HG03139 (cell line): ENCODE measurements around the gene R3HDM4.
A peak's percentile ranks its signal among the peaks of the same experiment; 100 is the strongest.

Source experiments
- ATAC-seq: cut with Tn5 transposase; IDR thresholded peaks from one replicate; pipeline ENCODE4 v1.9.1; 2021; ENCODE audit not compliant: unreplicated experiment

The R3HDM4 gene

DNA sequence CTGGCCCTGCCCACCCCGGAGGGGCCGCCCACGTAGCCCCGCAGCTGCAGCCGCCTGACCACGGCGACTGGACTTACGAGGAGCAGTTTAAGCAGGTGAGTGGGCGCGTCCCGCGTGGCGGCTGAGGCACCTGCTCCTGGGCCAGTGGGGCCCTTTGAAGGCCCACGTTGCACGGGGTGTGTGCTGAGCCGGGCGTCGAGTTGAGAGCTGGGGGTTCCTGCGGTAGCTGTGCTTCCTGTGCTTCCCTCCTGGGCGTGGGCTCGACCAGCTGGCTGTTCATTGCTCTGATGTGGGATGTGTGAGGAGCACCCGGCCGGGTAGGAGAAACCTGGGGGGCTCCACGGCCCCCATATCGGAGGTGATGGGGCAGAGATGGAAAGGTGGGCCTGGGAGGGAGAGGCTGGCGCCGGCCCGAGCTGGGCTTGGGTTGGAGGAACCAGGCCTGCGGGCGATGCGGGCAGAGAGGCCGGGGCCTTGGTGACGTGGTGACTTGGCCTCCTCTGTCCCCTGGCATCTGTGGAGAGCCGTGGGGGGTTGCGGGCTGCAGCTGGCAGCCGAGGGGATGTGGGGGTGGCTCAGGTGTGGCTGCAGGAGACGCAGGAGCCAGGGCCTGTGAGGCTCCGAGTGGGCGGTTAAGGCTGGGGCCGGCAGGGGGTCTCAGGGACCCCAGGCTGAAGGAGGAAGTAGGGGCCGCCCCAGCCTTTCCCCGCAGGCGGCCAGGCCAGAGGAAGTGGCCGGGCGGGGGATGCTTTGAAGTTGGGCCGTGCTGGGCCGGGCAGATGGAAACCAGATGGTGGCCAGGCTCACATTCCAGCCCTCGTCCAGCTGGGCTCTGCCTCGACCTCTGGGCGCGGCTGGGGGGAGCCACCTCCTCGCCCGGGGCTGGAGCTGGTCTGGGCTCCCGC, 19.9 kb upstream of the R3HDM4 start:
- ATAC-seq, result no peak

DNA sequence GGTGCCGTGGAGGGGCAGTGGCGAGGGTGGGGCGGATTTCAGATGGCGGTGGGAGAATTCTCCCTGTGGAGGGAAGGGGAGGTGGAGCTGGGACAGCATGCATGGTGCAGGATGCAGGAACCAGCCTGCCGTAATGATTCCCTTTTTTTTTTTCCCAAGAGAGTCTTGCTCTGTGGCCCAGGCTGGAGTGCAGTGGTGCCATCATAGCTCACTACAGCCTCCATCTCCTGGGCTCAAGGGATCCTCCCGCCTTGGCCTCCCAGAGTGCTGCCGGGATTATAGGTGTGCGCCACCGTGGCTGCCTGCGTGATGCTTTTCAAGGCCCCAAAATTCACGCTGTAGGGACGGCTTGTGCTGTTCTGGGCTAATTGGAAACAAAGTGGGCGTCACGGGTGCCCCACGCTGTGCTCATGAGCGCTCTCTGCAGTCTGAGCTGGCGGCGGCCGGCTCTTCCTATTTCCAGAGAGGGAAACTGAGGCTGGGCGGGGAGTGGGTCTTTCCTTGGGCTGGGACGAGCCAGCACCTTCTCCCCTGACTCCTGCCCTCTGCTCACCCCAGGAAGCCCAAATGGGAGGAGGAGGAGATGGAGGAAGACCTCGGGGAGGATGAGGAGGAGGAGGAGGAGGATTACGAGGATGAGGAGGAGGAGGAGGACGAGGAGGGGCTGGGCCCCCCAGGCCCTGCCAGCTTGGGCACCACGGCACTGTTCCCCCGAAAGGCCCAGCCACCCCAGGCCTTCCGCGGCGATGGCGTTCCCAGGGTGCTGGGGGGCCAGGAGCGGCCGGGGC, 19.0 kb upstream of the R3HDM4 start:
- ATAC-seq, result no peak

DNA sequence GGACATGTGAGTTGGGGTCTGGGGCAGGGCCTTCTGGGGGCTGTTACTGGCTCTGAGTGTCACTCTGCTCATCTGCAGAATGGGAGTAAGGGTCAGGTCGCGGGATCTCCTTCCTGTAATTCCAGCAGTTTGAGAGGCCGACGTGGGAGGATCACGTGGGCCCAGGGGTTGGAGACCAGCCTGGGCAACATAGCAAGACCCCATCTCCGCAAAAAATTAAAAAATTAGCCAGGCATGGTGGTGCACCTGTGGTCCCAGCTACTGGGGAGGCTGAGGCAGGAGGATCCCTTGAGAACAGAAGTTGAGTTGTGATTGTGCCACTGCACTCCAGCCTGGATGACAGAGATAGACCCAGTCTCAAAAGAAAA, 16.9 kb upstream of the R3HDM4 start:
- no peak for ATAC-seq

DNA sequence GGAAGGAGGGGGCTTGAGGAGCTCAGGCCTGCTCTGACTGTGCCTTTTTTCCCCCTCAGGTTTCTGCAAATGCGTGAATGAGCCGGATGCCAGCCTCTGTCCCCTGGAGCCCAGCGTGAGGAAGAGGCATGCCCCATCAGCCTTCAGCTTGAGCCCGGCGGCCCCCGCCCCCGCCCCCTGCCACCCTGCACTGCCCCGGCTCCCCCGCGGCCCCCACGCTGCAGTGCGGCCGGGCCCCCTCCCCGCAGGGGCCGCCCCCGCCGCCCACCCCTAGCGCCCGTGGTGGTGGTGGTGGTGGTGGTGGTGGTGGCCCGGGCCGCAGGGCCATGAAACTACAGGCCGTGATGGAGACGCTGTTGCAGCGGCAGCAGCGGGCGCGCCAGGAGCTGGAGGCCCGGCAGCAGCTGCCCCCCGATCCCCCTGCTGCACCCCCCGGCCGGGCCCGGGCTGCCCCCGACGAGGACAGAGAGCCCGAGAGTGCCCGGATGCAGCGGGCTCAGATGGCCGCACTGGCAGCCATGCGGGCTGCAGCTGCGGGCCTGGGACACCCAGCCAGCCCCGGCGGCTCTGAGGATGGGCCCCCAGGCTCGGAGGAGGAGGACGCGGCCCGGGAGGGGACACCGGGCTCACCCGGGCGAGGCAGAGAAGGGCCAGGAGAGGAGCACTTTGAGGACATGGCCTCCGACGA, 16.3 kb upstream of the R3HDM4 start:
- ATAC-seq, result no peak

DNA sequence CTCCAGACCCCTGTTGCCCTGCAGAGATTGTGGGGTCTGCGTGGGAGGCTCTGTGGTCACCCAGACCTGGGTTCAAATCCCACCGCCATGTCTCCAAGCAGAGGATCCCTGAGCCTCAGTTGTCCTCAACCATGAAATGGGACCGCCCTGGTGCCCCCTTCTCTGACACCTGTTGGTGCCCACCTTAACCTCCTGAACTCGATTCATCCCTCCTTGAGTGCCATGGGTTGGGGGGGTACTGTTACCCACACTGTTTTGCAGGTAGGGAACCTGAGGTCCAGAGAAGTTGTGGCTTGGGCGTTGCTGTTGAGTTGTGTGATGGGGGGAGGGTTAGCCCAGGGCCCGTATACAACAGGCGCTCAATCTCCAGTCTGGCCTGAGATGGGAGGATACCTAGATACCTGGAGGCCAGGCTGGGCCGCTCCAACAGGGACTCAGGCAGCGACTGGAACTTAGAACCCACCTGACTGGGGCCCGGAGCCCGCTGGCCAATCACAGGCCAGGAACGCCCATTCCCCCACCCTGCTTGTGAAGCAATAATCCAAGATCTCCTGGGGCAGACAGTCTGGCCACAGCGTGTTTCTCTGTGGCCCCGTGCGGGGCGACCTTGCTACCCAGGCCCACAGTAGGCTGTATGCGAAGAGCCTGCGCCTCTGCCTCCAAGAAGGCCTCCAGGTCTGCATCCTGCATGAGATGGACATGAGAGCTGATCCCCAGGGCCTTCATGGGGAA, 15.6 kb upstream of the R3HDM4 start:
- ATAC-seq, result no peak

DNA sequence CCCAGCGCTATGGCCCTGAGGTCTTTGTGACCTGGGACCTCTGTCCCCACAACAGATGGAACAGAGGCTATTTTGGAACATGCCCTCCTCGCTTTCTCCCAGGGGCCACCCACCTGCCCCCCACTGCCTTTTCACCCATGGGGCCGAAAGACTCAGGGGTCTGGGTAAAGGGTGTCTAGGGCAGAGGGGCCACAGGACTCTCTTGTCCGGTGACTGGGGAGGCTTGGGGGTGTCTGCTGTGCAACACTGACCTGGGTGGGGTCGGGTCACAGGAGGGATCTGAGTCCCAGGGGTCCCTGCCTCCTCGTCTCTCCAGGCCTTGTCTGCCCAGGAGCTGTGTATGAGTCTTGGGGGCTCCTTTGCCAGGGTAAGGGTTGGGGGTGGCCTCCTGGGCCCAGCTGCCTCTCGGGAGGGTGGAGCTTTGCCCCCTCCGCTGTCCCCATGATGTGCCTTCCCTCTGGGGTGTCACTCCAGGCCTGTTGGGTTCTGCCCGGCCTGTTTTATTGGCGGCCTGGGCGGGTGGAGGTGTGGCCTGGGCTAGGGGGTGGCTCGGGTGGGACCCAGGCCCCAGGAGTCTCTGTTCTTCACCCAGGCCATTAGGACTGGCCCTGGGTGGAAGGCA, 14.9 kb upstream of the R3HDM4 start:
- ATAC-seq, result no peak

DNA sequence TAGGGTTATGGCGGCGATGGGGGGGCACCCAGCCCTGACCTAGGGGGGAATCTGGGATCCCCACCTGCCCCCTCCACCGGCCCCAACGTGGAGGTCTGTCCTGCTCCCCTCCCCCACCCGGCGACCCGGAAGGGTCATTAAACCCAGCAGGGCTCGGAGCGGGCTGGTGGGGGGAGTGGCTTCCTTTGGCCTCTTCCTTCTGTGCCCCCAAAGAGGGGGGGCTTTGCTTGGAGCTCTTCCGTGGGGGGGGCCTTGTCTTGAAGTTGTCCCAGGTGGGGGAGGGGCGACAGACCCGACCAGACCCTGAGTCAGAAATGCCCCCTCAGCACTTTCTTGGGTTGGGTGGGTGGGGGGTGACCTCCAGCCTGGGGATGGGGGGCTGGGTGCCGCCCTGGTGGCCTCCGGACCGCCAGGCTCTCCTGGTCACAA, 14.3 kb upstream of the R3HDM4 start:
- ATAC-seq, result no peak

DNA sequence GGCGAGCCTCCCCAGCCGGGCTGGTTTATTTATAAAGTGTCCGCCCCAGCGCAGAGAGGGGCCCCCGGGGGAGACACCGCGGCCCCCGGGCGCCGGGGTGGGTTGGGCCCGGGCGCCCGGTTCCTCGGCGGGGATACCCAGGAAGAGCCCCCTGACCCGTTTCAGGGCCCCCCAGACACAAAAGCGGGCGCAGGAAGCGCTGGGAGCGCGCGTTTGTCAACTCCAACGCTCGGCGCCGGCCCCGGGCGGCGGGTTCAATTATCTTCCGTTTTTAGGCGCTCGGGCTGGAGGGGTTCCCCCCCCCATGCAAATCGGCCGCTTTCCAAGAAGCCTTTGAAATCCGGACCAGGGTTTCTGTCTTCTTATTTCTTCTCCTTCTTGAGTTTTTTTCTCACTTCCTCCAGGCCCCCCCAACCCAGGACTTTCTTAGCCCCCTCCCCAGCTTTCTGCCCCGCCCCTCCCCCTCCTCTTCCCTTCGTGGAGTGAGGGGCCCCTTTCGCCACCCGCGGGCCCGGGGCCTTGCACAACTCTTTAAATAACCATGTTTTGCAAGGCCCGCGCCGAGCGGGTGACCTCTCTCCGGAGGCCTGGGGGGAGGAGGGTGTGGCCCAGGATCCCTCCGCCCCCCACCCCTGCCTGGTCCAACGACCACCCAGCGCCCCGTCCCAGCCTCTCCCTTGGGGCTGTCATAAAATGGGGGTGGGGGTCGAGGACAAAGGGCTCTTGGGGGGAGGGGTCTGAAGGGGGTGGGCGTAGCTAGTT, 13.8 kb upstream of the R3HDM4 start:
- no peak for ATAC-seq

DNA sequence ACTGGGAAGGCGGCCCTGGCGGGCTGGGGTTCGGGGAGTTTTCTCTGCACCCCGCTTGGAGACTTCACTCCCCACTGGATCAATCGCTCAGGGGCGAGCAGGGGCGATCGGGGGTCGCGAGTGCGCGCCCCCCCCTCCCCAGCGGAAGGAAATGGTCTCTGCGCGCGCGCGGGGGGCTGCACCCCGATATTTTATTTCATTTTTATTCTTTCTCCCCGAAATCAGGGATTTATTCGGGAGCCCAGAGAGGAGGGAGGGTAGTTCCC, 13.2 kb upstream of the R3HDM4 start:
- no peak for ATAC-seq

DNA sequence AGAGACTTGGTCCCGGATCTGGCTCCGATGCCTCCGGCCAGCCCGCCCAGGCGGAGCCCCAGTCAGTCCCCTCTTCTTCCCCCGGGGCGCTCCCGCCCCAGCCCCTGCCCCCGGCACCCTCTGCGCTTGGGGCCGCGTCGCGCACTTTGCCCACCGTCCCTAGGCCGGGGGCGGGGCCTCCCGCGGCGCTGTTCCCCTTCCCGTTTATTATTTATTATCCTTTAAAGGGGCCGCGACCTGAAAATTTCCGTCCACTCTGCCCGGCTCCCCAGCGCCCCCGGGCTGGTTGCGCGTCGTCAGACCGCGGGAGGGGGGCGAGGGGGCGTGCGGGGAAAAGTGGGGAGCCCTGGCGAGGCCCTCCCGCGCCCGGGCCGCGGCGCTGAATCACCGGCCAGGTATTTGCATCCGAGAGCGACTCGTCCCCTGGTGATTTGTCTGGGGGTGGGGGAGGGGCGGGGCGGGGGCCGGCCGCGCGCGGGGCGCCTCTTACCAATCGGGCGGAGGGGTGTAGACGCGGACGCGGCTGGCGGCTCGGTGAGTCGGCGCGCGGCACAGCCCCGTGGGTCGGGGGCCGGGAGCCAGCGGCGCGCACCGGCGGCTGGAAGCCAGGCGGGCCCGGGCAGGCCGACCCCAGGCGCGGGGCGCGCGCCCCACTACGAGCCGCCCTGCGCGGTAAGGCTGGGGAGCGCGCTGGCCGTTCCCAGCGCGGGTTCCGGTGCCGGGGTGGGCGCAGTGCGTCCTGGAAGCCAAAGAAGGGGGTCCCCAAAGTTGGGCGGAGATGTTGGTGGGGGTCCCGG, 12.7 kb upstream of the R3HDM4 start, which contains the start of gene ARID3A:
ARID3A (plus strand) TSS at position 510 of the 797 bp plus-strand sequence. CDS start 3,494 bp downstream, outside the sequence.
- peak; percentile 46 for ATAC-seq

DNA sequence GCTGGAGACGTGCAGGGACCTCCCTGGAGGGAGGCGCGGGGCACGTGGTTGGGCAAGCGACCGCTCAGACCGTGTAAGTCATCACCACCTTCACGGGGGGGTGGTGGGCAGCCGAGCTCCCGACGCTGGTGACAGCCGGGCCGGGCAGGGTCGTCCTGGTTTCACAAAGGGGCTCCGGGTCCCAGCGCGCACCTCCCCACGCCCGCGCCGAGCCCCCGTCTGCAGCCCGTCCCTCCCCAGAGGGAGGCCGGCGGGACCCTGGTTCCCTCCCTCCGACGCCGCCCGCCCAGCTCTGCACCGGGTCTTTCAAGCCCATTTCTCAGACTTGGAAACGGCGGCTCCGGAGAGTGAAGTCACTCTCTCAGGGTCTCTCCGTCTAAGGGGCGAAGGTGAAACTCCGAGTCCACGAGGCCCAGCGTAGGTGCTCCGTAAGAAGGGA, 12.1 kb upstream of the R3HDM4 start:
- ATAC-seq, result peak; percentile 2

DNA sequence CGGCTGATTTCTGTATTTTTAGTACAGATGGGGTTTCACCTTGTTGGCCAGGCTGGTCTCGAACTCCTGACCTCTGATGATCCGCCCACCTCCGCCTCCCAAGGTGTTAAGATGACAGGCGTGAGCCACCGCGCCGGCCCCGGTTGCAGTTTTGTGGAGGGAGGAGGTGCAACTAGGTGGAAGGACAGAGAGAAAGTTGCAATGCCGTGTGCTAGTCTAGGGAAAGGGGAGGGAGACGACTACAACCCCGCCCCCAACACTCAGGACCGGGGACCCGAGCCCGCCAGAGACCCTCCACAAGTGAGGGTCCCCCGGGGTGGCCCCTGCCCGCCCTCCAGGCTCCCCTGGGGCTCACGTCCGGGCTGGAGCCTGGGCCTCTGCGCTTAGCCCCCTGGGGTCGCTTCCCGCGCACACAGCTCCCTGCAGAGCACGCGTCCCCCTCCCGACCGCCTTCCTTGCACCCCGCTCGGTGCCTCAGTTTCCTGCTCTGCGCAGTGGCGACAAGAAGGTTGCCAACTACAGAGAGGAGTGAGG, 11.6 kb upstream of the R3HDM4 start:
- no peak for ATAC-seq

DNA sequence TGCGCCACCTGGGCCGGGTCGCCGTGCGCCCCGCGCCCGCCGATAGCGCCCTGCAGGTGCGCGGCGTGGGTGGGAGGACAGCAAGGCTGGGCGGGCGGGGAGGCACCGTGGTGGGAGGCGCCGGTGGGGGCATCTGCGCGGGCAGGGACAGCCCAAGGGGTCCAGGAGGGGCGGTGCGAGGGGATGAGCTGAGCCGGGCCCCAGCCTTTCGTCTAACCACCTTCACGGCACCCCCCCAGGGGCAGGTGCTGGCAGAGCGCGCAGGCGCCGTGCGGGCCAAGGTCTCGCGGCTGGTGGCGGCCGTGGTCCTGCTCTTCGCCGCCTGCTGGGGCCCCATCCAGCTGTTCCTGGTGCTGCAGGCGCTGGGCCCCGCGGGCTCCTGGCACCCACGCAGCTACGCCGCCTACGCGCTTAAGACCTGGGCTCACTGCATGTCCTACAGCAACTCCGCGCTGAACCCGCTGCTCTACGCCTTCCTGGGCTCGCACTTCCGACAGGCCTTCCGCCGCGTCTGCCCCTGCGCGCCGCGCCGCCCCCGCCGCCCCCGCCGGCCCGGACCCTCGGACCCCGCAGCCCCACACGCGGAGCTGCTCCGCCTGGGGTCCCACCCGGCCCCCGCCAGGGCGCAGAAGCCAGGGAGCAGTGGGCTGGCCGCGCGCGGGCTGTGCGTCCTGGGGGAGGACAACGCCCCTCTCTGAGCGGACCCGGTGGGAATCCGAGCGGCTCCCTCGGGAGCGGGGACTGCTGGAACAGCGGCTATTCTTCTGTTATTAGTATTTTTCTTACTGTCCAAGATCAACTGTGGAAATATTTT, 7.2 kb upstream of the R3HDM4 start:
- ATAC-seq, result no peak

DNA sequence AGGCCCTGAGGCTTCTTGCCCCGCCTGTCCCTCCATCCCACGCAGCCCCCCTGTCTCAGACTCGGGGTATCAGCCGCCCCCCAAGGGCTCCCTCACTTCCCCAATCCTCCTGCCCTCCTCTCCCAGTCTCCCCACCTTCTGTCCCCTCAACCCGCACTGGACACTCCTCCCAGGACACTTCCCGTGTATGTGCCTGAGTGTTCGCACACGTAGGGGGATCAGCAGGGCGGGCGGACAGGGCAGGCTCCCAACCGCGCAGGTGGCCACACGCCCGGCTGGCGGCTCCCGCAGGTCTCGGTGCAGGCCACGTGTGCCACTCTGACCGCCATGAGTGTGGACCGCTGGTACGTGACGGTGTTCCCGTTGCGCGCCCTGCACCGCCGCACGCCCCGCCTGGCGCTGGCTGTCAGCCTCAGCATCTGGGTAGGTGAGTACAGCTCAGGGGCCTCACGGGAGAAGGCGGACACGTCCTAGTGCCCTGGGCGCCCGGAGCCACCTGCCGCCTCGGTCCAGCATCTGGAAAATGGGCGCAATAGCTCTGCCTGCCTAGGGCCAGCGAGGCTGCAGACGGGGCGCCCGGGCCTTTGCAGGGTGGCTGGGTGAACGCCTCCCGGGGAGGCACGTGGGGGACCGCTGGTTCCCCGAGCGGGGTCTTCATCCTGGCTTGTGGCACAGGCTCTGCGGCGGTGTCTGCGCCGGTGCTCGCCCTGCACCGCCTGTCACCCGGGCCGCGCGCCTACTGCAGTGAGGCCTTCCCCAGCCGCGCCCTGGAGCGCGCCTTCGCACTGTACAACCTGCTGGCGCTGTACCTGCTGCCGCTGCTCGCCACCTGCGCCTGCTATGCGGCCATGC, 6.4 kb upstream of the R3HDM4 start:
- ATAC-seq, result no peak

DNA sequence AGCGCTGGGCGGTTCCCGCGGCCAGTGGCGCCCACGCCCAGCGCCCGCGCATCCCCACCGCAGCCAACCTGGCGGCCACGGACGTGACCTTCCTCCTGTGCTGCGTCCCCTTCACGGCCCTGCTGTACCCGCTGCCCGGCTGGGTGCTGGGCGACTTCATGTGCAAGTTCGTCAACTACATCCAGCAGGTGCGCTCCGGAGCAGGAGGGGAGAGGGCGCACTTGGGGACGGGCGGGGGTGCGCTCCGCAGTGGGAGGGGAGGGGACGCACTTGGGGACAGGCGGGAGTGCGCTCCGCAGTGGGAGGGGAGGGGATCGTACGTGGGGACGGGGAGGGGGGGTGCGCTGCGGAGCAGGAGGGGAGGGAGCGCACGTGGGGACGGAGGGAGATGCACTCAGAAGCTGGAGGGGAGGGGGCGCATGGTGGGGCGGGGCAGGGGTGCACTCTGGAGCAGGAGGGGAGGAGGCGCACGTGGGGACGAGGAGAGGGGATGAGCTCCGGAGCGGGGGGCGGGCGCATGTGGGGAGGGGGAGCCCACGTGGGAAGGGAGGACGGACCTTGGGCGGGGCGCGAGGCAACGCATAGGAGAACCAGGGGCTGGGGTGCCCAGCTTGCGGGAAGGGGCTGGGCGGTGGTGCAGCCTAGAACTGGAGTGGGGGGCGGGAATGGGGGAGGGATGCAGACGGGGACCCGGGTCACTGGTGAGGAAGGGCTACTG, 5.6 kb upstream of the R3HDM4 start:
- no peak for ATAC-seq

DNA sequence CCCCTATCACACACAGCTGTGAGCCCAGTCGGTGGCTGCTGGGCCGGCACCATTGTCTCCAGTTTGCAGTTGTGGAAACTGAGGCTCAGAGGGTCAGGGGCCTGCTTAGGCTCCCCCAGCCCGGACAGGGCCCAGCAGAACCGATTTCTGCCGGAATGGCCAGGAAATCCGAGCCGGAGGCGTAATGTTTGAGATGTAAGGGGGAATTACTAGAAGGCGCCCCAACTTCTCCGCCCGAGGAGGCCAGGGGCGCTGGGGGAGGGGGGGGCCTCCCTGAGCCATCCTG, 5.1 kb upstream of the R3HDM4 start:
- ATAC-seq, result no peak
